ELF-1 (cell line): ENCODE results near the gene NSG1.
"Not testable (repeated sequence)": the region's sequence is repeated elsewhere in the genome, so short reads cannot be mapped to it uniquely, and the experiment has no call there.

Experiments used
- DNase-seq: peaks from one replicate; pipeline ENCODE4 v3.0.0-alpha.2; 2016; ENCODE audit warnings: low read depth, low spot score

NSG1 gene

GRCh38 chr4:4433941-4434340 is 47.0 kb downstream of the NSG1 start:
- DNase-seq = no peak

- no peak for DNase-seq
These were observed 49.4 kb downstream of the NSG1 start for GRCh38 chr4:4436244-4436823.

- DNase-seq = no peak
These were observed 51.0 kb downstream of the NSG1 start for GRCh38 chr4:4437798-4438470.

- DNase-seq = no peak
These were observed 52.0 kb downstream of the NSG1 start for GRCh38 chr4:4438891-4439290.

- no peak for DNase-seq
These were observed 52.9 kb downstream of the NSG1 start for GRCh38 chr4:4439782-4440181.

- no peak for DNase-seq
These were observed 53.6 kb downstream of the NSG1 start for GRCh38 chr4:4440333-4441061.

GRCh38 chr4:4443821-4444220 is 56.9 kb downstream of the NSG1 start:
- peak; percentile 78 for DNase-seq

GRCh38 chr4:4446434-4446833 is 59.5 kb downstream of the NSG1 start:
- DNase-seq = no peak

GRCh38 chr4:4455210-4455865 is 68.4 kb downstream of the NSG1 start:
- DNase-seq = no peak

- peak; percentile 65 for DNase-seq
These were observed 69.4 kb downstream of the NSG1 start for GRCh38 chr4:4456351-4456750.

GRCh38 chr4:4456816-4457578 is 70.1 kb downstream of the NSG1 start:
- DNase-seq = no peak

GRCh38 chr4:4457803-4458553 is 71.1 kb downstream of the NSG1 start:
- no peak for DNase-seq

- no peak for DNase-seq
These were observed 72.3 kb downstream of the NSG1 start for GRCh38 chr4:4459181-4459580.

GRCh38 chr4:4460759-4461158 is 73.9 kb downstream of the NSG1 start:
- DNase-seq = no peak

GRCh38 chr4:4461178-4461577 is 74.3 kb downstream of the NSG1 start:
- no peak for DNase-seq

- peak; percentile 55 for DNase-seq
These were observed 74.9 kb downstream of the NSG1 start for GRCh38 chr4:4461850-4462249.

GRCh38 chr4:4462970-4463369 is 76.1 kb downstream of the NSG1 start:
- DNase-seq = no peak

GRCh38 chr4:4465238-4465637 is 78.3 kb downstream of the NSG1 start:
- not testable (repeated sequence) for DNase-seq
